Right cardiac atrium (tissue), 5 donors: Measurements from ENCODE around the gene PADI6. TPM values are rescaled to one million over a fixed set of nuclear protein-coding genes. Genes with fewer than 3 reads are reported as not detected.

Experiments
- ATAC-seq, 2 donors: fragments of 200-7000 bp; cut with Tn5 transposase; one replicate each; pipeline versions ENCODE4 v1.8.0 to v1.9.1; 2020; ENCODE audit warnings: moderate library complexity in 2 of 2, mild to moderate bottlenecking in 1 of 2
- DNase-seq, 3 donors: peaks; one replicate each; pipeline ENCODE4 v3.0.0-alpha.2; 2020
- H3K27ac ChIP-seq: one replicate; pipeline ENCODE4 v1.5.1; 2013; ENCODE audit warnings: mild to moderate bottlenecking, low read length, control low read depth, moderate library complexity
- H3K27me3 ChIP-seq: one replicate; pipeline ENCODE4 v1.6.1; 2013; ENCODE audit not compliant: control insufficient read depth, insufficient read depth
- H3K4me1 ChIP-seq: one replicate; pipeline ENCODE4 v1.6.1; 2013; ENCODE audit warnings: low read length; ENCODE audit not compliant: control insufficient read depth, insufficient read depth
- H3K4me3 ChIP-seq: one replicate; pipeline ENCODE4 v1.5.1; 2013; ENCODE audit warnings: low read length, control low read depth
- H3K9me3 ChIP-seq: one replicate; pipeline ENCODE4 v1.6.1; 2013; ENCODE audit warnings: low read length; ENCODE audit not compliant: control insufficient read depth
- WGBS: extraction: QIAGEN DNeasy Blood & Tissue Kit; methylation state at CpG from one replicate; pipeline ENCODE4 v1.1.7; 2013; 5-methylcytosine and 5-hydroxymethylcytosine counted together
- intact Hi-C, 4 donors: fragments of 100-400 bp; cut with DNase I; formaldehyde crosslinking; loops; one replicate each; pipeline versions ENCODE4 v1.11.0 to v1.14.0; 2022 to 2023
- long read RNA-seq, 4 donors: library from polyadenylated mRNA; unstranded; transcript quantifications; one replicate each; pipeline ENCODE4 v2.0.0, GENCODE V29; 2020 to 2021
- polyA plus RNA-seq: library from polyadenylated mRNA; stranded (reverse); fragments of 200-250 nt; gene quantifications from one replicate; pipeline ENCODE4 v1.2.3, GENCODE V29; 2013
- total RNA-seq, 4 donors: library from RNA; stranded (reverse); fragmentation: NEBNext Ultra II Directional; extraction: Animal tissue kit (Norgen Biotek cat#: 25700); gene quantifications; one replicate each; pipeline ENCODE4 v1.2.1, GENCODE V29; 2021
- donor health status: healthy with polysubstance abuse.
- donor health status: DM: no; HTN: yes; CAD: no.
- donor health status: DM: no; HTN: no; CAD: no.
- donor health status: DM: no; HTN: yes; CAD: no; lungs with severe emphysema.
- donor health status: DM: yes; HTN: yes; CAD: no.

PADI6 gene
- total RNA-seq (not detected), polyA plus RNA-seq (not detected)
- long read RNA-seq, donor 1: 0 reads
- long read RNA-seq, donor 2: 0 reads
- long read RNA-seq, donor 3: 0 reads
- long read RNA-seq, donor 4: 0 reads

GRCh38 chr1:17371896-17372295 is at the start of gene PADI6:
Gene PADI6 (plus strand): TSS chr1:17372196. CDS start chr1:17372246, 50 bp downstream.
- Histone ChIP-seq H3K27me3 (no peaks in the 10 kb centered on the region), H3K27ac (no peak within 1 kb of the TSS), H3K4me1 (no peaks in the 10 kb centered on the region), H3K4me3 (no peak within 1 kb of the TSS), H3K9me3 (no peaks in the 10 kb centered on the region)
- WGBS: 56% methylated on average over 7 of the region's 7 CpGs
- DNase-seq: peak in 1 of 3 donors; percentile 18
- peak in 1 of 2 donors; percentile 30 for ATAC-seq
- intact Hi-C loops: no loop called here

- Histone ChIP-seq H3K27ac (no peak overlapping the region), H3K27me3 (no peaks in the 10 kb centered on the region), H3K4me1 (no peaks in the 10 kb centered on the region), H3K9me3 (no peaks in the 10 kb centered on the region), H3K4me3 (no peak overlapping the region)
- ATAC-seq (no peak), DNase-seq (no peak)
- intact Hi-C loops: no loop called here
- WGBS: 73% methylated on average over 5 of the region's 5 CpGs
Observed at GRCh38 chr1:17328855-17329254, 43.1 kb upstream of the PADI6 start.

- intact Hi-C loops: loop anchor here in 1 of 4 donors (10.0 kb wide), 1 partner anchor 205 kb away; no protein-coding TSS in a partner anchor
Observed at GRCh38 chr1:17329610-17330009, 42.4 kb upstream of the PADI6 start.

GRCh38 chr1:17330856-17331255 is 41.1 kb upstream of the PADI6 start:
- DNase-seq: no peak
- no peaks in the 10 kb centered on the region for H3K27me3 ChIP-seq
- no peak overlapping the region for H3K4me3 ChIP-seq

More at GRCh38 chr1:17329610-17330009, 42.4 kb upstream of the PADI6 start:
- Histone ChIP-seq H3K27ac (no peak overlapping the region), H3K9me3 (no peaks in the 10 kb centered on the region), H3K4me3 (no peak overlapping the region), H3K4me1 (no peaks in the 10 kb centered on the region), H3K27me3 (no peaks in the 10 kb centered on the region)
- DNase-seq (no peak), ATAC-seq (no peak)
- 76% methylated on average over 4 of the region's 4 CpGs for WGBS

GRCh38 chr1:17333081-17333480 is 38.9 kb upstream of the PADI6 start:
- DNase-seq: no peak
- ATAC-seq: no peak
- Histone ChIP-seq H3K9me3 (no peaks in the 10 kb centered on the region), H3K27ac (no peak overlapping the region), H3K27me3 (no peaks in the 10 kb centered on the region), H3K4me1 (no peaks in the 10 kb centered on the region), H3K4me3 (no peak overlapping the region)
- 88% methylated on average over 8 of the region's 8 CpGs for WGBS
- intact Hi-C loops: loop anchor here in 1 of 4 donors (10.0 kb wide), 1 partner anchor 208 kb away; no protein-coding TSS in a partner anchor

More at GRCh38 chr1:17330856-17331255, 41.1 kb upstream of the PADI6 start:
- no peak overlapping the region for H3K27ac ChIP-seq
- H3K4me1 ChIP-seq: no peaks in the 10 kb centered on the region
- intact Hi-C loops: loop anchor here in 1 of 4 donors (10.0 kb wide), 1 partner anchor 206 kb away; no protein-coding TSS in a partner anchor
- WGBS: 68% methylated on average over 7 of the region's 7 CpGs
- H3K9me3 ChIP-seq: no peaks in the 10 kb centered on the region
- no peak for ATAC-seq

GRCh38 chr1:17335821-17336710 is 35.9 kb upstream of the PADI6 start:
- 29% methylated on average over 20 of the region's 20 CpGs for WGBS
- no peaks in the 10 kb centered on the region for H3K27me3 ChIP-seq
- intact Hi-C loops: loop anchor here in 2 of 4 donors (5.0 to 10.0 kb wide), 2 partner anchors 211 to 214 kb away; no protein-coding TSS in a partner anchor
- no peaks in the 10 kb centered on the region for H3K9me3 ChIP-seq
- no peak overlapping the region for H3K4me3 ChIP-seq
- H3K27ac ChIP-seq: no peak overlapping the region
- ATAC-seq (no peak), DNase-seq (peak; percentile 44 to 77 (median 75))
- no peaks in the 10 kb centered on the region for H3K4me1 ChIP-seq

GRCh38 chr1:17338706-17339493 is 33.1 kb upstream of the PADI6 start:
- ATAC-seq (no peak), DNase-seq (peak in 1 of 3 donors; percentile 56)
- intact Hi-C loops: loop anchor here in 2 of 4 donors (5.0 to 10.0 kb wide), 2 partner anchors 214 to 217 kb away; no protein-coding TSS in a partner anchor
- Histone ChIP-seq H3K4me3 (no peak overlapping the region), H3K9me3 (no peaks in the 10 kb centered on the region), H3K27me3 (no peaks in the 10 kb centered on the region), H3K27ac (no peak overlapping the region), H3K4me1 (no peaks in the 10 kb centered on the region)
- 72% methylated on average over 15 of the region's 15 CpGs for WGBS

GRCh38 chr1:17339521-17339920 is 32.5 kb upstream of the PADI6 start:
- ATAC-seq: no peak
- no peak overlapping the region for H3K4me3 ChIP-seq
- intact Hi-C loops: loop anchor here in 2 of 4 donors (5.0 to 10.0 kb wide), 2 partner anchors 215 to 217 kb away; no protein-coding TSS in a partner anchor
- no peaks in the 10 kb centered on the region for H3K4me1 ChIP-seq
- no peak for DNase-seq
- H3K27ac ChIP-seq: no peak overlapping the region
- no peaks in the 10 kb centered on the region for H3K27me3 ChIP-seq
- 69% methylated on average over 7 of the region's 7 CpGs for WGBS
- H3K9me3 ChIP-seq: no peaks in the 10 kb centered on the region

- DNase-seq (no peak), ATAC-seq (no peak)
- 78% methylated on average over 8 of the region's 8 CpGs for WGBS
- H3K4me3 ChIP-seq: no peak overlapping the region
- no peaks in the 10 kb centered on the region for H3K9me3 ChIP-seq
- intact Hi-C loops: no loop called here
- no peaks in the 10 kb centered on the region for H3K27me3 ChIP-seq
- no peaks in the 10 kb centered on the region for H3K4me1 ChIP-seq
- no peak overlapping the region for H3K27ac ChIP-seq
Observed at GRCh38 chr1:17340358-17340757, 31.6 kb upstream of the PADI6 start.

GRCh38 chr1:17342014-17342441 is 30.0 kb upstream of the PADI6 start:
- Histone ChIP-seq H3K4me1 (no peaks in the 10 kb centered on the region), H3K27me3 (no peaks in the 10 kb centered on the region), H3K9me3 (no peaks in the 10 kb centered on the region), H3K27ac (no peak overlapping the region), H3K4me3 (no peak overlapping the region)
- DNase-seq: peak in 1 of 3 donors; percentile 43
- intact Hi-C loops: no loop called here
- no peak for ATAC-seq
- WGBS: 60% methylated on average over 17 of the region's 17 CpGs
